SK-N-SH (cell line): ENCODE results near the gene PPEF1. TPM values are rescaled to one million over a fixed set of nuclear protein-coding genes. Genes with fewer than 3 reads are reported as not detected.

ENCODE experiments used
- CTCF ChIA-PET: fragments of 300-600, 350-600 bp; formaldehyde crosslinking; extraction: SDS; loops from one replicate; lab custom pipeline; 2021; lab: Yijun Ruan, JAX
- POLR2A ChIA-PET: fragments of 350-600 bp; sonication (Branson Sonifier 250); formaldehyde crosslinking; extraction: SDS; loops from one replicate; lab custom pipeline; 2020; ENCODE audit warnings: antibody characterized with exemption, inconsistent platforms; lab: Yijun Ruan, JAX
- DNase-seq: peaks from one replicate; pipeline ENCODE4 v3.0.0; 2012
- H2AFZ ChIP-seq: fragments of 200-600 bp; sonication (generic); 2 replicates; pipeline ENCODE4 v1.8.1; 2016; ENCODE audit warnings: antibody characterized with exemption, mild to moderate bottlenecking, low read depth
- H3F3A ChIP-seq: fragments of 200-600 bp; sonication (generic); replicated peaks from 2 replicates; pipeline ENCODE3; 2016; ENCODE audit warnings: antibody characterized with exemption, mild to moderate bottlenecking; ENCODE audit not compliant: insufficient read depth
- H3K27ac ChIP-seq, 2 experiments: fragments of 200-500 bp in 1 of 2; fragments of 200-600 bp in 1 of 2; sonication (Bioruptor generic) in 1 of 2; sonication (generic), shearing (Covaris generic) in 1 of 2; 2 replicates each; pipeline versions ENCODE4 v1.5.1 to v1.6.1; 2014 to 2016; ENCODE audit warnings: low read depth in 2 of 2, inconsistent platforms in 1 of 2, low read length in 1 of 2, mild to moderate bottlenecking in 1 of 2, mixed read lengths in 1 of 2
- H3K27me3 ChIP-seq: fragments of 200-600 bp; sonication (generic), shearing (Covaris generic); 2 replicates; pipeline ENCODE4 v1.6.1; 2016; ENCODE audit warnings: mixed run types; ENCODE audit not compliant: insufficient read depth
- H3K36me3 ChIP-seq, 2 experiments: fragments of 200-500 bp in 1 of 2; fragments of 200-600 bp in 1 of 2; sonication (Bioruptor generic) in 1 of 2; sonication (generic) in 1 of 2; replicated peaks in 1 of 2; 2 replicates each; pipeline versions ENCODE3 to v1.5.1; 2014 to 2016; ENCODE audit warnings: low read length in 1 of 2, mild to moderate bottlenecking in 1 of 2; ENCODE audit not compliant: insufficient read depth in 2 of 2, control insufficient read depth in 1 of 2
- H3K4me1 ChIP-seq, 2 experiments: fragments of 200-500 bp in 1 of 2; fragments of 200-600 bp in 1 of 2; sonication (Bioruptor generic) in 1 of 2; sonication (generic), shearing (Covaris generic) in 1 of 2; 2 replicates each; pipeline versions ENCODE4 v1.5.1 to v1.6.1; 2014 to 2016; ENCODE audit warnings: low read depth in 1 of 2, low read length in 1 of 2, mixed run types in 1 of 2; ENCODE audit not compliant: insufficient read depth in 2 of 2, control insufficient read depth in 1 of 2
- H3K4me2 ChIP-seq: fragments of 200-600 bp; sonication (generic), shearing (Covaris generic); 2 replicates; pipeline ENCODE4 v1.6.1; 2017; ENCODE audit warnings: mixed run types
- H3K4me3 ChIP-seq, 2 experiments: fragments of 200-500 bp in 1 of 2; fragments of 200-600 bp in 1 of 2; sonication (Bioruptor generic) in 1 of 2; sonication (generic), shearing (Covaris generic) in 1 of 2; 2 replicates each; pipeline versions ENCODE4 v1.5.1 to v1.8.1; 2014 to 2016; ENCODE audit warnings: low read depth in 2 of 2, inconsistent platforms in 1 of 2, low read length in 1 of 2, mild to moderate bottlenecking in 1 of 2, mixed read lengths in 1 of 2, moderate library complexity in 1 of 2
- H3K79me2 ChIP-seq: fragments of 200-600 bp; sonication (generic); 2 replicates; pipeline ENCODE4 v1.8.1; 2017; ENCODE audit warnings: mild to moderate bottlenecking; ENCODE audit not compliant: insufficient read depth
- H3K9ac ChIP-seq: fragments of 200-600 bp; sonication (generic); 2 replicates; pipeline ENCODE4 v1.6.1; 2017; ENCODE audit warnings: mixed run types
- H3K9me2 ChIP-seq: fragments of 200-600 bp; sonication (generic); 2 replicates; pipeline ENCODE4 v1.6.1; 2017; ENCODE audit warnings: mixed run types
- H3K9me3 ChIP-seq: fragments of 200-600 bp; sonication (generic); 2 replicates; pipeline ENCODE4 v1.6.1; 2017; ENCODE audit warnings: mixed run types, mild to moderate bottlenecking, moderate library complexity
- H4K20me1 ChIP-seq: fragments of 200-600 bp; sonication (generic); 2 replicates; pipeline ENCODE4 v1.6.1; 2017; ENCODE audit warnings: mild to moderate bottlenecking, mixed run types; ENCODE audit not compliant: insufficient read depth
- ELF1 ChIP-seq: IDR thresholded peaks from 2 replicates; pipeline ENCODE4 v1.4.0; 2012
- EP300 ChIP-seq, 2 experiments: IDR thresholded peaks; 2 replicates each; pipeline versions ENCODE4 v1.4.0 to v1.6.1; 2012; ENCODE audit warnings: borderline replicate concordance in 1 of 2, low read depth in 1 of 2, low read length in 1 of 2
- EZH2phosphoT487 ChIP-seq: fragments of 200-600 bp; sonication (generic); IDR thresholded peaks from 2 replicates; pipeline ENCODE4 v1.6.1; 2017; ENCODE audit warnings: low read depth, mixed run types, mild to moderate bottlenecking, antibody characterized with exemption, moderate library complexity, borderline replicate concordance
- FOSL2 ChIP-seq: IDR thresholded peaks from 2 replicates; pipeline ENCODE4 v1.4.0; 2012; ENCODE audit warnings: low read depth, mild to moderate bottlenecking, moderate library complexity, borderline replicate concordance
- FOXJ3 ChIP-seq: sonication (generic); formaldehyde crosslinking; IDR thresholded peaks from 2 replicates; pipeline ENCODE4 v1.5.1; 2020; ENCODE audit warnings: mild to moderate bottlenecking, missing genetic modification reagents
- FOXM1 ChIP-seq: IDR thresholded peaks from 2 replicates; pipeline ENCODE4 v1.4.0; 2012; ENCODE audit warnings: low read depth, mild to moderate bottlenecking
- GABPA ChIP-seq: IDR thresholded peaks from 2 replicates; pipeline ENCODE4 v1.4.0; 2012; ENCODE audit warnings: low read depth, mild to moderate bottlenecking
- GATA2 ChIP-seq: sonication (generic); formaldehyde crosslinking; IDR thresholded peaks from 2 replicates; pipeline ENCODE4 v1.5.0; 2020; ENCODE audit warnings: mild to moderate bottlenecking, missing genetic modification reagents
- IRF3 ChIP-seq: fragments of 150-350 bp; IDR thresholded peaks from 2 replicates; pipeline ENCODE4 v1.6.1; 2016; ENCODE audit warnings: mild to moderate bottlenecking, low read depth, low read length
- JUND ChIP-seq: IDR thresholded peaks from 2 replicates; pipeline ENCODE4 v1.4.0; 2012
- NFIC ChIP-seq: IDR thresholded peaks from 2 replicates; pipeline ENCODE4 v1.4.0; 2012; ENCODE audit warnings: borderline replicate concordance
- NRF1 ChIP-seq: IDR thresholded peaks from 2 replicates; pipeline ENCODE4 v1.6.1; 2012; ENCODE audit warnings: low read depth, mild to moderate bottlenecking, low read length
- PBX3 ChIP-seq: IDR thresholded peaks from 2 replicates; pipeline ENCODE4; 2012
- POLR2AphosphoS5 ChIP-seq: IDR thresholded peaks from 2 replicates; pipeline ENCODE4 v1.6.1; 2012; ENCODE audit warnings: low read depth, low read length
- RCOR1 ChIP-seq: fragments of 150-350 bp; IDR thresholded peaks from 2 replicates; pipeline ENCODE4 v1.6.1; 2017; ENCODE audit warnings: antibody characterized with exemption, low read length
- RFX5 ChIP-seq: IDR thresholded peaks from 2 replicates; pipeline ENCODE4 v1.6.1; 2012; ENCODE audit warnings: mild to moderate bottlenecking, improper control_type of control experiment, low read length
- RXRA ChIP-seq: IDR thresholded peaks from 2 replicates; pipeline ENCODE4 v1.4.0; 2012; ENCODE audit warnings: low read depth, mild to moderate bottlenecking, borderline replicate concordance
- SIN3A ChIP-seq: IDR thresholded peaks from 2 replicates; pipeline ENCODE4 v1.6.1; 2012; ENCODE audit warnings: low read depth, mild to moderate bottlenecking, low read length, moderate library complexity, borderline replicate concordance
- SMC3 ChIP-seq: IDR thresholded peaks from 2 replicates; pipeline ENCODE4 v1.6.1; 2012; ENCODE audit warnings: low read depth, low read length, improper control_type of control experiment
- TAF1 ChIP-seq: IDR thresholded peaks from 2 replicates; pipeline ENCODE4 v1.6.1; 2012; ENCODE audit warnings: low read depth, mild to moderate bottlenecking, low read length, moderate library complexity, borderline replicate concordance
- TCF12 ChIP-seq: IDR thresholded peaks from 2 replicates; pipeline ENCODE4 v1.4.0; 2012
- TEAD4 ChIP-seq: IDR thresholded peaks from 2 replicates; pipeline ENCODE4 v1.4.0; 2012; ENCODE audit warnings: mild to moderate bottlenecking, borderline replicate concordance; ENCODE audit not compliant: insufficient read depth
- USF1 ChIP-seq: IDR thresholded peaks from 2 replicates; pipeline ENCODE4 v1.4.0; 2012; ENCODE audit warnings: low read depth, borderline replicate concordance
- USF2 ChIP-seq: fragments of 150-350 bp; IDR thresholded peaks from 2 replicates; pipeline ENCODE4 v1.6.1; 2017; ENCODE audit warnings: antibody characterized with exemption, low read length, low read depth, borderline replicate concordance
- YY1 ChIP-seq: IDR thresholded peaks from 2 replicates; pipeline ENCODE4 v1.4.0; 2012; ENCODE audit warnings: low read depth, mild to moderate bottlenecking
- WGBS: methylation state at CpG from one replicate; pipeline ENCODE4 v1.1.6; 2017; ENCODE audit warnings: low lambda C conversion rate; 5-methylcytosine and 5-hydroxymethylcytosine counted together
- polyA plus RNA-seq, 3 experiments: library from polyadenylated mRNA; depleted of rRNA; stranded (reverse); fragments of >200 nt; gene quantifications; 2 replicates each; pipeline ENCODE4 v1.2.3, GENCODE V29; 2012
- TF ChIP-seq, protein P1 (sequence below): IDR thresholded peaks from 2 replicates; pipeline ENCODE4 v1.4.0; 2012; ENCODE audit warnings: low read depth
- TF ChIP-seq, protein P2 (sequence below): fragments of 200-600 bp; sonication (generic); IDR thresholded peaks from 2 replicates; pipeline ENCODE4 v1.6.1; 2017; ENCODE audit warnings: antibody characterized with exemption, mild to moderate bottlenecking, moderate library complexity

Gene PPEF1
- polyA plus RNA-seq, 1 of the 3 experiments (the other 2 are of a cell fraction): 0.16 TPM

DNA sequence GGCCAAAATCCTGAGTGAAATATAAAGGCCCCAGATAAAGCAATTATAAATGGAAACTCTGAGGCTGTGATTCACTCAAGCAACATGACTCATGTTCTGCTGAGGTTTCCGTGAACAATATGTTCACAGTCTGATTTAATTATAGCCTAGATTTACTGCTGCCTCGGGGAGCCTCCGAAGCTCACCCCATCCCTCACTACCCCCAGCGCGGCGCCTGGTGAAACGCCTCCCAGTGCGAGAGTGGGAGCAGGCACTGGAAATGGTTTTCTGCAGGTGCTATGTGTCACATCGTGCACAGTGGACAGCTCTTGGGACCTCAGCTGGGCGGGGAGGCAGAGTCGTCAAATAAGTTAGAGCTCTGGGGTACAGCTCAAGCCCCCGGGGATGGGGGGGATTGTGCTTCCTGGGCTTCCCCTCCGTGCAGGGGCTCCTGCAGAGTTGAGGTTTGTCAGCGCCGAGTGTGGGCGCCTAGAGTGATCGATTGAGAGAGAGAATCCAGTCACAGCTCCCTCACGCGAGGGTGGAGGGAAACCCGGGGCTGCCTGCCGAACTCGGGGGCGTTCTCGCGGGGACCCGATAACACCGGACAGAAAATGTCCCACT, 165.8 kb downstream of the PPEF1 start:
- H3K27ac ChIP-seq: peak overlapping the region; percentile 80
- peak; percentile 76 for DNase-seq
- 37% methylated on average over 23 of the region's 27 CpGs for WGBS
- ChIA-PET POLR2A (no interaction called here), CTCF (interaction anchor here (1.0 kb wide), 1 partner anchor 12 kb away, joined by 3 read pairs; no protein-coding TSS in a partner anchor)
- peaks cover 6% of the 10 kb centered on the region for H3F3A ChIP-seq
- peak overlapping the region in 1 of 2 experiments; percentile 45; a peak in 3 of 4 replicates for H3K4me3 ChIP-seq
- H2AFZ ChIP-seq: 0 out of 2 replicates have a peak overlapping the region, but pooled peaks have one; percentile 64
- H3K9me3 ChIP-seq: no peaks in the 10 kb centered on the region
- H3K4me2 ChIP-seq: peak overlapping the region; percentile 81
- no peak overlapping the region for H3K9ac ChIP-seq
- no peaks in the 10 kb centered on the region for H4K20me1 ChIP-seq
- no peaks in the 10 kb centered on the region for H3K79me2 ChIP-seq
- peaks cover 10% of the 10 kb centered on the region; the same call in 1 of the 2 replicates for H3K27me3 ChIP-seq
- H3K36me3 ChIP-seq: no peaks in the 10 kb centered on the region
- H3K9me2 ChIP-seq: no peaks in the 10 kb centered on the region
- H3K4me1 ChIP-seq: peaks cover 14 to 47% of the 10 kb centered on the region in 2 experiments; a peak in 3 of 4 replicates
- no peak for TF ChIP-seq FOXJ3
- TF ChIP-seq RXRA: peak; percentile 22; the same call in 1 of the 2 replicates
- TF ChIP-seq EZH2phosphoT487: no peak
- TF ChIP-seq, protein P1, sequence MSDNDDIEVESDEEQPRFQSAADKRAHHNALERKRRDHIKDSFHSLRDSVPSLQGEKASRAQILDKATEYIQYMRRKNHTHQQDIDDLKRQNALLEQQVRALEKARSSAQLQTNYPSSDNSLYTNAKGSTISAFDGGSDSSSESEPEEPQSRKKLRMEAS: no peak
- peak; percentile 38; the same call in 1 of the 2 replicates for TF ChIP-seq GATA2 (CRISPR knock-in tag)
- TF ChIP-seq, protein P2, sequence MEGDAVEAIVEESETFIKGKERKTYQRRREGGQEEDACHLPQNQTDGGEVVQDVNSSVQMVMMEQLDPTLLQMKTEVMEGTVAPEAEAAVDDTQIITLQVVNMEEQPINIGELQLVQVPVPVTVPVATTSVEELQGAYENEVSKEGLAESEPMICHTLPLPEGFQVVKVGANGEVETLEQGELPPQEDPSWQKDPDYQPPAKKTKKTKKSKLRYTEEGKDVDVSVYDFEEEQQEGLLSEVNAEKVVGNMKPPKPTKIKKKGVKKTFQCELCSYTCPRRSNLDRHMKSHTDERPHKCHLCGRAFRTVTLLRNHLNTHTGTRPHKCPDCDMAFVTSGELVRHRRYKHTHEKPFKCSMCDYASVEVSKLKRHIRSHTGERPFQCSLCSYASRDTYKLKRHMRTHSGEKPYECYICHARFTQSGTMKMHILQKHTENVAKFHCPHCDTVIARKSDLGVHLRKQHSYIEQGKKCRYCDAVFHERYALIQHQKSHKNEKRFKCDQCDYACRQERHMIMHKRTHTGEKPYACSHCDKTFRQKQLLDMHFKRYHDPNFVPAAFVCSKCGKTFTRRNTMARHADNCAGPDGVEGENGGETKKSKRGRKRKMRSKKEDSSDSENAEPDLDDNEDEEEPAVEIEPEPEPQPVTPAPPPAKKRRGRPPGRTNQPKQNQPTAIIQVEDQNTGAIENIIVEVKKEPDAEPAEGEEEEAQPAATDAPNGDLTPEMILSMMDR: no peak
- peak; percentile 91 for TF ChIP-seq JUND
- 0 out of 2 replicates have a peak, but pooled peaks have one; percentile 14 for TF ChIP-seq ELF1
- peak; percentile 81 for TF ChIP-seq NFIC
- no peak for TF ChIP-seq IRF3
- TF ChIP-seq NRF1: no peak
- no peak for TF ChIP-seq SIN3A
- no peak for TF ChIP-seq RFX5
- TF ChIP-seq TAF1: no peak
- no peak for TF ChIP-seq GABPA
- no peak; the same call in 1 of the 2 replicates for TF ChIP-seq RCOR1
- peak; percentile 52; the same call in 1 of the 2 replicates for TF ChIP-seq TEAD4
- TF ChIP-seq FOXM1: no peak
- TF ChIP-seq TCF12: peak; percentile 89
- peak; percentile 71 to 73; a peak in 3 of 4 replicates for TF ChIP-seq EP300 (IDR thresholded peaks at IDR 0.05; ENCODE audit: borderline replicate concordance in 1 of 2, low read depth in 1 of 2, low read length in 1 of 2)
- peak; percentile 93 for TF ChIP-seq FOSL2
- TF ChIP-seq SMC3: no peak
- no peak for TF ChIP-seq USF2
- TF ChIP-seq POLR2AphosphoS5: peak; percentile 59; the same call in 1 of the 2 replicates
- no peak for TF ChIP-seq USF1
- no peak for TF ChIP-seq YY1
- TF ChIP-seq PBX3: peak; percentile 92
